ENCODE data around the gene SCN5A. TPM values are rescaled to one million over a fixed set of nuclear protein-coding genes. Genes with fewer than 3 reads are reported as not detected.

Gene SCN5A
- total RNA-seq, 1 donor from 2014 or later, result 3.9 TPM

- Histone ChIP-seq H3K27me3 (no peaks in the 10 kb centered on the region), H3K36me3 (no peaks in the 10 kb centered on the region), H3K4me2 (no peak overlapping the region), H3K27ac (no peak overlapping the region), H3K4me1 (no peaks in the 10 kb centered on the region), H3K79me2 (ENCODE audit: low read depth) (no peaks in the 10 kb centered on the region), H2AFZ (replicated peaks) (no peak overlapping the region), H4K20me1 (ENCODE audit: low read depth) (no peaks in the 10 kb centered on the region), H3F3A (ENCODE audit: low read depth) (no peaks in the 10 kb centered on the region), H3K9me3 (ENCODE audit: low read depth) (no peaks in the 10 kb centered on the region), H3K4me3 (no peak overlapping the region), H3K9ac (no peak overlapping the region)
- no peaks in the 10 kb centered on the region for H3K9me3 Mint-ChIP-seq
- H3K36me3 Mint-ChIP-seq, result no peaks in the 10 kb centered on the region
- no peak for DNase-seq (ENCODE audit: low spot score)
- no peaks in the 10 kb centered on the region for H3K27me3 Mint-ChIP-seq (ENCODE audit: insufficient read depth, low read depth)
- no peak overlapping the region for H3K4me3 Mint-ChIP-seq
- H3K4me1 Mint-ChIP-seq, result no peaks in the 10 kb centered on the region
- TF ChIP-seq EZH2phosphoT487 (IDR thresholded peaks at IDR 0.05), result no peak
- no peak for TF ChIP-seq EZH2 (IDR thresholded peaks at IDR 0.05)
- no peak for TF ChIP-seq CTCF (IDR thresholded peaks at IDR 0.05)
- no peak overlapping the region for H3K27ac Mint-ChIP-seq
Measured at GRCh38 chr3:38687321-38687720, 37.8 kb upstream of the SCN5A start.

- Histone ChIP-seq H3F3A (ENCODE audit: low read depth) (no peaks in the 10 kb centered on the region), H3K27ac (no peak overlapping the region), H3K4me2 (no peak overlapping the region), H3K27me3 (no peaks in the 10 kb centered on the region), H3K9ac (no peak overlapping the region), H3K79me2 (ENCODE audit: low read depth) (no peaks in the 10 kb centered on the region), H3K4me1 (no peaks in the 10 kb centered on the region), H3K4me3 (no peak overlapping the region), H3K36me3 (no peaks in the 10 kb centered on the region), H3K9me3 (ENCODE audit: low read depth) (no peaks in the 10 kb centered on the region), H2AFZ (replicated peaks) (no peak overlapping the region), H4K20me1 (ENCODE audit: low read depth) (no peaks in the 10 kb centered on the region)
- H3K36me3 Mint-ChIP-seq, result no peaks in the 10 kb centered on the region
- no peak overlapping the region for H3K4me3 Mint-ChIP-seq
- H3K27ac Mint-ChIP-seq, result no peak overlapping the region
- peaks cover 3% of the 10 kb centered on the region for H3K27me3 Mint-ChIP-seq (ENCODE audit: insufficient read depth, low read depth)
- DNase-seq (ENCODE audit: low spot score), result no peak
- TF ChIP-seq CTCF (IDR thresholded peaks at IDR 0.05) (no peak), EZH2 (IDR thresholded peaks at IDR 0.05) (no peak), EZH2phosphoT487 (IDR thresholded peaks at IDR 0.05) (no peak)
- H3K9me3 Mint-ChIP-seq, result no peaks in the 10 kb centered on the region
- no peaks in the 10 kb centered on the region for H3K4me1 Mint-ChIP-seq
Measured at GRCh38 chr3:38684546-38684945, 35.1 kb upstream of the SCN5A start.

- Mint-ChIP-seq H3K9me3 (peaks cover under 1% of the 10 kb centered on the region), H3K4me3 (no peak overlapping the region), H3K4me1 (no peaks in the 10 kb centered on the region), H3K36me3 (no peaks in the 10 kb centered on the region), H3K27ac (no peak overlapping the region), H3K27me3 (ENCODE audit: insufficient read depth, low read depth) (peaks cover 1% of the 10 kb centered on the region)
- Histone ChIP-seq H3K4me2 (no peak overlapping the region), H3K9ac (no peak overlapping the region), H3F3A (ENCODE audit: low read depth) (no peaks in the 10 kb centered on the region), H3K4me1 (peaks cover 3% of the 10 kb centered on the region), H2AFZ (replicated peaks) (no peak overlapping the region), H3K36me3 (no peaks in the 10 kb centered on the region), H3K4me3 (no peak overlapping the region), H3K79me2 (ENCODE audit: low read depth) (no peaks in the 10 kb centered on the region), H4K20me1 (ENCODE audit: low read depth) (no peaks in the 10 kb centered on the region), H3K27ac (no peak overlapping the region), H3K9me3 (ENCODE audit: low read depth) (no peaks in the 10 kb centered on the region), H3K27me3 (no peaks in the 10 kb centered on the region)
- TF ChIP-seq CTCF (IDR thresholded peaks at IDR 0.05), result no peak
- TF ChIP-seq EZH2 (IDR thresholded peaks at IDR 0.05), result no peak
- no peak for TF ChIP-seq EZH2phosphoT487 (IDR thresholded peaks at IDR 0.05)
- DNase-seq (ENCODE audit: low spot score), result no peak
Measured at GRCh38 chr3:38669668-38670067, 20.2 kb upstream of the SCN5A start.
